ENCODE measurements around the gene CNTN2. TPM values are rescaled to one million over a fixed set of nuclear protein-coding genes. Genes with fewer than 3 reads are reported as not detected.

Gene CNTN2
- total and polyA plus RNA-seq, 11 donors: 0.04 to 2.4 (median 0.19) TPM; not detected in 3

DNA sequence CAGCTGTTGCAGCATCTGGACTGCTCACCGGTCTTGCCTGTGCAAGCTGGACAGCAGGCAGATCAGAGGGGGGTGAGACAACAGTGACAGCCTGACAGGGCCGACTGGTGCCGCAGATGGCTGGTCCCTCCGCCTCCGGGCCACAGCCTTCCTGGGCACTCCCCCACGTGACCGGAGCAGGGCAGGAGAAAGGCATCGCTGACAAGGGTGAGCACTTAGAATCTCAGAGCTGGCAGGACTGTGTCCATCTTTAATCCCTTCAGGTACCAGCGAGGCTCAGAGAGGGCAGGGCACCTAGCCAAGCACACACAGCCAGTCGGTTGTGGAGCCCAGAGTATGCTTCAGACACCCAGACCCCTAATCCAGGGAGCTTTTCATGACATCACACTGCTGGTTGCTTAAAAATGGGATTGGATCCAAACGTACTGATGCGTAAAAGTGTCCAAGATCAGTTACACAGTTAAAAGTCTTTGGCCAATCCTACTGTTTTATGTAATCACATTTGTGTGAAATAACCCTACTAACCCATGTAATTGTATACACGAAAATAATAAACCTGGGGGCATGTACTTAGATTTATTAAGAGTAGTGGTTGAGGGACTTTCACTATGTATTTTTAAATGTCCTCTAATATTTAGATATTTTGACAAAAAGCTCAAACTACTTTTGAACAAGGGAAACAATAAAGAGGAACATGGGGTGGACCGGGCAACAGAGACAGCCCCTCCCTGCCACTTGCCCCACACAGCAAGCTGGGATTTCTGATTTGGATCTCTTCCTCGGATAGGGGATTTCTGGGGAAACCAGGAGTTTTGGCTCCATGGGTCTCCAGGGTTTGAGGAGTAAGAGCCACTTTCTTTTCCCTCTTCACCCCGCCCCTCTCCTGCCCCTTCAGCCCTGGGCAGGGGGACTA is 758 bp upstream of the CNTN2 start:
- ATAC-seq: no peak
- Histone ChIP-seq H3K36me3 (no peaks in the 10 kb centered on the region), H3K27ac (no peak overlapping the region), H3K4me3 (no peak overlapping the region), H3K27me3 (peaks cover 5 to 63% (median 38%) of the 10 kb centered on the region in 9 donors), H3K9me3 (no peaks in the 10 kb centered on the region), H3K4me1 (peaks cover 0 to 10% (median 0%) of the 10 kb centered on the region in 12 donors)
- no peak for DNase-seq
- TF ChIP-seq, protein P1, sequence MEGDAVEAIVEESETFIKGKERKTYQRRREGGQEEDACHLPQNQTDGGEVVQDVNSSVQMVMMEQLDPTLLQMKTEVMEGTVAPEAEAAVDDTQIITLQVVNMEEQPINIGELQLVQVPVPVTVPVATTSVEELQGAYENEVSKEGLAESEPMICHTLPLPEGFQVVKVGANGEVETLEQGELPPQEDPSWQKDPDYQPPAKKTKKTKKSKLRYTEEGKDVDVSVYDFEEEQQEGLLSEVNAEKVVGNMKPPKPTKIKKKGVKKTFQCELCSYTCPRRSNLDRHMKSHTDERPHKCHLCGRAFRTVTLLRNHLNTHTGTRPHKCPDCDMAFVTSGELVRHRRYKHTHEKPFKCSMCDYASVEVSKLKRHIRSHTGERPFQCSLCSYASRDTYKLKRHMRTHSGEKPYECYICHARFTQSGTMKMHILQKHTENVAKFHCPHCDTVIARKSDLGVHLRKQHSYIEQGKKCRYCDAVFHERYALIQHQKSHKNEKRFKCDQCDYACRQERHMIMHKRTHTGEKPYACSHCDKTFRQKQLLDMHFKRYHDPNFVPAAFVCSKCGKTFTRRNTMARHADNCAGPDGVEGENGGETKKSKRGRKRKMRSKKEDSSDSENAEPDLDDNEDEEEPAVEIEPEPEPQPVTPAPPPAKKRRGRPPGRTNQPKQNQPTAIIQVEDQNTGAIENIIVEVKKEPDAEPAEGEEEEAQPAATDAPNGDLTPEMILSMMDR (IDR thresholded peaks at IDR 0.05): no peak
- no peak for TF ChIP-seq POLR2A (IDR thresholded peaks at IDR 0.05)
- WGBS, 4 donors: 41 to 64% (median 63%) methylated on average over 8 to 16 of the region's 16 CpGs
- intact Hi-C loops (cut with DNase I): no loop called here

DNA sequence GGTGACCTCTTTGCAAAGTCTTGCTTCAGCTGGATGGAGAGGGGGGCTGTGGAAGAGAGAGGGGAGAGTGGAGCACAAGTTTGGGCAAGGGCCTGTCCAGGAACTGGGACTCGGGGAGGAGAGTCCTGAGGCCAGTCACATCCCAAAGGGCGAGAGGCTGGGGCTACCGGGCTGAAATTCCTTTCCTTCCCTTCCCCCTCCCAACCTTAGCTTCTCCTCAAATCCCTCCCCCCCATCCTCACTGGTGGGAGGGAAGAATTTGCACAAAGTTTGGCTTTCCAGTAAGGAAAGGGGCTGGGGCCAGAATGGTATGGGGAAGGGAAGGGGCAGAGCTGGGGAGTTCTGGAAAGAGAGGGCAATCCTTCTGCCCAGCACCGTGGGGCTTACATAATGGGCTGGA is 854 bp downstream of the CNTN2 start:
- no peaks in the 10 kb centered on the region for H3K9me3 ChIP-seq
- H3K36me3 ChIP-seq: no peaks in the 10 kb centered on the region
- ATAC-seq (no peak), DNase-seq (no peak)
- no peak overlapping the region for H3K27ac ChIP-seq
- TF ChIP-seq, protein P1 (IDR thresholded peaks at IDR 0.05): no peak
- no peak for TF ChIP-seq POLR2A (IDR thresholded peaks at IDR 0.05)
- 19 to 30% (median 24%) methylated on average over 4 of the region's 4 CpGs for WGBS, 4 donors
- peaks cover 5 to 69% (median 46%) of the 10 kb centered on the region in 9 donors for H3K27me3 ChIP-seq
- no peak overlapping the region for H3K4me3 ChIP-seq
- H3K4me1 ChIP-seq: peaks cover 0 to 10% (median 0%) of the 10 kb centered on the region in 12 donors
- intact Hi-C loops (cut with DNase I): no loop called here

DNA sequence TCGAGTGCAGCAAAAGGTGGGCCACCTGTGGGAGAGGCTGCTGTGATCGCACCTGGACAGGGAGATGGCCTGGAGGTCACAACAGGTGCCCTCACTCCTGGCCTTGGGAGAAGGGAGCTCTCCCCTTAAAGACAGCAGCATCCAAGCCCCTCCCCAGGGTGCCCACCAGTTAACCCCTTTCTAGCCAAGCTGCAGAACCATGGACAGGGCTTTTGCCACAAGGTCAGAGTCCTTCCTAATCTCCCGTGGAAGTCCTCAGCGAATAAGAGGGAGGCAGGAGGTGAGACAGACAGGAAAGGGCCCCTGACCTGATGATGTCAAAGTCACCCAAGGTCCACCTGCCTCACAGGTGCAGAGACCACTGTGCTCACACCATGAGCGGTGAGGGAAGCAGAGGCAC is 1.7 kb downstream of the CNTN2 start:
- intact Hi-C loops (cut with DNase I): no loop called here
- 19 to 37% (median 27%) methylated on average over 2 to 5 of the region's 5 CpGs for WGBS, 4 donors
- TF ChIP-seq, protein P1 (IDR thresholded peaks at IDR 0.05): no peak
- TF ChIP-seq POLR2A (IDR thresholded peaks at IDR 0.05): no peak
- DNase-seq (no peak), ATAC-seq (no peak)
- Histone ChIP-seq H3K9me3 (no peaks in the 10 kb centered on the region), H3K4me3 (no peak overlapping the region), H3K36me3 (no peaks in the 10 kb centered on the region), H3K27ac (no peak overlapping the region), H3K4me1 (peaks cover 0 to 10% (median 0%) of the 10 kb centered on the region in 12 donors), H3K27me3 (peaks cover 5 to 69% (median 46%) of the 10 kb centered on the region in 9 donors)

DNA sequence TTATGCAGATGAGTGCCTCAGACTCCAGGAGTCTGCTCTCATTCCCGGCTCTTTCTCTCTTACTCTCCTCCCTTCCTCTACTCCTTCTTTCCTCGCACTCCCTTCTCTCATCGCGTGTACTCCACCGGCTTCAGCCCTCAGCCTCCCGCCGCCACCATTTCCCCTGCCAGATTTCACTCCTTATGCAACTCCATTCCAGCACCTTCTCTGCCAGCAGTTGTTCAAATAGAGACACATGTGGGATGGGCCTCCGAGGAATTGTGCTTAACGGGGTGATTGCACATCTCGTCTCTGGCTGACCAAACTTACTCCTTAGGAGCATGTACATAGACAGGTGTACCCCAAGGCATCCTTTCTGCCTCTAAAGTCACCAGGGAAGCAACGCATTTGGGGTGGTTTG is 2.1 kb downstream of the CNTN2 start:
- H3K36me3 ChIP-seq: no peaks in the 10 kb centered on the region
- WGBS, 4 donors: 33 to 40% (median 34%) methylated on average over 11 of the region's 11 CpGs
- ATAC-seq (no peak), DNase-seq (no peak)
- intact Hi-C loops (cut with DNase I): no loop called here
- peaks cover 0 to 10% (median 0%) of the 10 kb centered on the region in 12 donors for H3K4me1 ChIP-seq
- no peak overlapping the region for H3K4me3 ChIP-seq
- TF ChIP-seq POLR2A (IDR thresholded peaks at IDR 0.05): no peak
- TF ChIP-seq, protein P1 (IDR thresholded peaks at IDR 0.05): no peak
- H3K27me3 ChIP-seq: peaks cover 5 to 69% (median 46%) of the 10 kb centered on the region in 9 donors
- no peak overlapping the region for H3K27ac ChIP-seq
- H3K9me3 ChIP-seq: no peaks in the 10 kb centered on the region
